ENCODE measurements around the gene LBH.

DNA sequence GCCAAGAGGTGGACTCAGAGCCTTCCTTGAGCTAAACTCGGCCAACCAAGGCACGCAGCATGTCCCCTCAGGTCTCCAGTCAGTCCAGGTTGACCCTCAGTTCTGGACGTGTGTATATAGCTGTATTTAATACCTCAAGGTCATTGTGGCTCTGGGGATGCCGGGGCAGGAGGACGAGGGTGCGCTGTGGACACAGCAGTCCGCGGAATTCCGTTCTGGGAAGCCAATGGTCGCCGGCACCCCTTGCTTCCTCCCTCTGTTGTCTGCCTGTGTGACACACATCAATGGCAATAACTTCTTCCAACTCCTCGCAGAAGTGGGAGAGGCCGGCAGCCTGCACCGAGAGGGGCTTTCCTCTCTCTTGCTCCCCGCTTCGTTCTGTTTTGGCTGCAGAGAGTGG lies 27.7 kb downstream of the LBH start:
- TF ChIP-seq, protein P1, sequence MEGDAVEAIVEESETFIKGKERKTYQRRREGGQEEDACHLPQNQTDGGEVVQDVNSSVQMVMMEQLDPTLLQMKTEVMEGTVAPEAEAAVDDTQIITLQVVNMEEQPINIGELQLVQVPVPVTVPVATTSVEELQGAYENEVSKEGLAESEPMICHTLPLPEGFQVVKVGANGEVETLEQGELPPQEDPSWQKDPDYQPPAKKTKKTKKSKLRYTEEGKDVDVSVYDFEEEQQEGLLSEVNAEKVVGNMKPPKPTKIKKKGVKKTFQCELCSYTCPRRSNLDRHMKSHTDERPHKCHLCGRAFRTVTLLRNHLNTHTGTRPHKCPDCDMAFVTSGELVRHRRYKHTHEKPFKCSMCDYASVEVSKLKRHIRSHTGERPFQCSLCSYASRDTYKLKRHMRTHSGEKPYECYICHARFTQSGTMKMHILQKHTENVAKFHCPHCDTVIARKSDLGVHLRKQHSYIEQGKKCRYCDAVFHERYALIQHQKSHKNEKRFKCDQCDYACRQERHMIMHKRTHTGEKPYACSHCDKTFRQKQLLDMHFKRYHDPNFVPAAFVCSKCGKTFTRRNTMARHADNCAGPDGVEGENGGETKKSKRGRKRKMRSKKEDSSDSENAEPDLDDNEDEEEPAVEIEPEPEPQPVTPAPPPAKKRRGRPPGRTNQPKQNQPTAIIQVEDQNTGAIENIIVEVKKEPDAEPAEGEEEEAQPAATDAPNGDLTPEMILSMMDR (IDR thresholded peaks at IDR 0.05) = no peak
- no peak for TF ChIP-seq FOXJ3 (CRISPR knock-in tag; IDR thresholded peaks at IDR 0.05)
- no peak for TF ChIP-seq REST (IDR thresholded peaks at IDR 0.05; ENCODE audit: low read depth, low read length)
- no peak for TF ChIP-seq ELF1 (IDR thresholded peaks at IDR 0.05)
- TF ChIP-seq FOSL2 (IDR thresholded peaks at IDR 0.05; ENCODE audit: borderline replicate concordance, low read depth) = no peak
- no peak for TF ChIP-seq YY1 (IDR thresholded peaks at IDR 0.05; ENCODE audit: low read depth)
- TF ChIP-seq EZH2phosphoT487 (IDR thresholded peaks at IDR 0.05; ENCODE audit: borderline replicate concordance, low read depth) = no peak
- no peak for TF ChIP-seq POLR2AphosphoS5 (IDR thresholded peaks at IDR 0.05; ENCODE audit: low read depth, low read length)
- TF ChIP-seq TAF1 (IDR thresholded peaks at IDR 0.05; ENCODE audit: borderline replicate concordance, low read depth, low read length) = no peak
- no peak for TF ChIP-seq RAD21 (IDR thresholded peaks at IDR 0.05; ENCODE audit: low read length)
- TF ChIP-seq GABPA (IDR thresholded peaks at IDR 0.05; ENCODE audit: low read depth) = no peak
- TF ChIP-seq FOXM1 (IDR thresholded peaks at IDR 0.05; ENCODE audit: low read depth) = no peak

Measured in SK-N-SH (cell line).